NOMO-1 treated with dmso at 0.1 percent for 144 hours (cell line): ENCODE measurements around the gene ANKRD22.
A peak's percentile ranks its signal among the peaks of the same experiment; 100 is the strongest.

Experiments
- DNase-seq: peaks from one replicate; lab custom pipeline; 2025; ENCODE audit not compliant: unreplicated experiment; lab: John Stamatoyannopoulos, UW

Gene ANKRD22

DNA sequence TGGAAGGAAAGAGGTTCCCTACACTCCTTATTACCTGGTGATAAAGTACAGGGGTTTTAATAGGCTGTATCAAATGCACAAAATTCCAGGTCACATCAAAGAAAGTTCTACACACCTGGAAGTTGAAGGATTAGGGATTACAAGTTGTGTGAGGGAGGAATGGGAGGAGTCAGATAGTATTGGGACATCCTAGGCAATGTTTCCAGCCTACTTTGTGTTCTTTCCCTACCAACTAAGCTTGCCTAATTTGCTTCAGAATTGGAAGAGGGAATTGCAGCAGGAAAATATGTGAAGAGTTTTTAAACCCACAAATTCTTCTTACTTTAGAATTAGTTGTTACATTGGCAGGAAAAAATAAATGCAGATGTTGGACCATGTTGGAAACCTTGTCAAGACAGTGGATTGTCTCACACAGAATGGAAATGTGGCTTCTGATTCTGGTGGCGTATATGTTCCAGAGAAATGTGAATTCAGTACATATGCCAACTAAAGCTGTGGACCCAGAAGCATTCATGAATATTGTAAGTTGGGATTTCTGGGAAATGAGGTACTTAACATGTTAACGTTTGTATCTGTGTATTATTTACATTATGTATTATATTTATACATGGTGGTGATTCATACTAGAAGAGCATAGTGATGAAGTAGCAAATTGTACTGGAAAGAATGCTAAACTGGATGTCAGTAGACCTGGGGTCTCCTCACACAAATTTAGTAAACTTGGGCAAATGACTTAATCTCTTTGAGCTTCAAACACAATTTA, 48.9 kb downstream of the ANKRD22 start, which contains the start of gene LIPM:
TSS of gene LIPM (plus strand) at position 208 of the 763 bp plus-strand sequence. CDS start at position 375, 167 bp downstream.
- no peak for DNase-seq

DNA sequence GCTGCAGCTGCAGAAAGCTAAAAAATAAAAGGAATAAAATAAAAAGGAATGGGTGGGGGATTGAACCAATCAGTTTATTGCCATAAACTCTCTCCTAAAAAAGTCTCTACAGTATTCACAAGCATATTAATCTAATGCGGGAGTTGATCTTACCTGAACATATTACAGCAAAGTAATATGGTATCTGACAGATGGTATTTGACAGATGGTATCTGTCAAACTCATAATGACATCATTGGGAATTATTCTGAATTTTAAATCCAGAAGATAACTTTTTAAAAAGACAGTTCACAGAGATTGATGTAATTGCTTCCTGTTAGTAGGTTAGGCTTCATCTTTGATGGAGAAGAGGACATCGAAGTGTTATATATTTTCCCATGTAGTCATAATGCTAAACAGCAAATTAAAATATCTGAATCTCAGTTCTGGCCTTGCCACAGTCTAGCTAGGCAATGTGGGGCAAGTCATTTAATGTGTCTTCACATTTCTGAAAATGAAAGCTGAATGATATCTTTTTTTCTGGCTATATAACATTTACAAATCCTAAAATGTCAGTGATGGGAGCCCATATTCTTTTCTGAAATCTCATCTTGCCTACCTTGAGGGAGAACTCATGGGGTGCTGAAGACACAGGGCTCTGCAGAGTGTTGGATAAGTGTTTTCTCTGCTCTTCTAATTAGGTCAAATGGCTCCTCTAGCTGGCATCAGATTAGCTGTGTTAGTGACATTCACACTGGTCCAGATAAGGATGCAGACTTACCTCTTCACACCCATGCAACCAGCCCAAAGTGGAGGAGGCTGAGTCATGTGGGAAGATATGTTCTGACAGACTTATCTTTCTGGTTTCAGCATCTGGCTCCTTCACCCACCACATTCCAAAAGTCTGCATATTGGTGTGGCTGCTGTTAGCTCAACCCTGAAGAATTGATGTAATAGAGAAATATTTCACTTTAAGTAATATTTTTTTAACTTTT, 51.2 kb downstream of the ANKRD22 start:
- DNase-seq: no peak

DNA sequence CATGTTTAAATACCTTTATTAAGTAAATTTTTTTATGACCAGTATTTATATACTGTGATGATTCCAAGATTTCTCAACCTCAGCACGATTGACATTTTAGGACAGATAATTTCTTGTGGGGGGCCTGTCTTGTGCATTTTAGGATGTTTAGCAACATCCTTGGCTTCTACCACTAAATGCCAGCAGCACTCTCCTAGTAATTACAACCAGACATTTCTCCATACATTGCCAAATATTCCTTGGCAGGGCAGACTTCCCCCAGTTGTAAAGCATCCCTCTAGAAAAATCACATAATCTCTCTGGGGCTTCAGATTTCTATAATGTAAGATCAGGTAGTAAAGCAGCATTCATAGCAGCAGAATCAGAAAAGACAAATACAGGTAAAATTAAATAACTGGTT, 56.9 kb downstream of the ANKRD22 start:
- no peak for DNase-seq

DNA sequence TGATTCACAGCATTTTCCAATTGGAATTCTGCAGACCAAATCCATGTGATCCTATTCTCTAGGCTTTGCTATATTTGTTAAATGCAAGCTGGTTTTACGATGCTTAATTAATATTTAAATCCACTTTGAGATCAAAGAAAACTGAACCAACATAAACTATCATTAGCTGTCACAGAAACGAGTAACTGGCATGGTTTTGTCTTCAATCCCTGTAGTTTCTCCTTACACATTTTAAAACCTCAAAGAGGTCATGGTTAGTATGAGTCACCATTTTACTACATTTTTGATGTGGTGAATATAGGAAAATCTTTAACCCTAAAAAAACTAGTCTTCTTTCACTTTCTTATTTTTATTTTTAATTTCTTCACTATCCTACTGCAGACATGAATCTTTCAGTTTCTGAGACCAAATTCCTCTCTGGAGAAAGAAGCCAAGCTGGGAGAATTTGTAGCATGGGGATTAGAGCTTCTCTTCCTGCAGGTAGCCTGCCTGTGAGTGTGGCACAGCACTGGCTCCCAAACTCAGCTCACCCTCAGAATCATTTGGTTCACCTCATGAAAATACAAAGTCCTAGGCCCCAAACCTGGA, 57.8 kb downstream of the ANKRD22 start:
- DNase-seq: no peak

DNA sequence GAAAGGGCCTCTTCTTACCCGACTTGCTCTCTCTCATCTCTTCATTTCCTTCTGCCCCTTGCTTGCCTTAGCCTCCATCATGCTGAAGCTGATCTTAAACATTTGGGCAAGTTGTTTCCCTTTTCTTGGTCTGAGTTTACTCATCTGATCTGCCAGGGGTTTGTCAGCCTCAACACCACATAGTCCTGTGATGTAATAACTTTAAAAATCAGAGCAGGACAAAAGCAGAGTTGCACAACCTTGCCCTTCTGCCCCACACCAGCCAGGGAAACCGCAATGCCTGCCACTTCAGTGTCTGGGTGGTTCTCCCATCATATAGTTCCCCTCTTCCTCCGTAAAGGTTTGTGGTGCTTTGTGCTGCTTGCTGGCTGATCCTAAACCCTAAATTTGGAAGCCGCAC, 59.0 kb downstream of the ANKRD22 start:
- DNase-seq: peak; percentile 85

DNA sequence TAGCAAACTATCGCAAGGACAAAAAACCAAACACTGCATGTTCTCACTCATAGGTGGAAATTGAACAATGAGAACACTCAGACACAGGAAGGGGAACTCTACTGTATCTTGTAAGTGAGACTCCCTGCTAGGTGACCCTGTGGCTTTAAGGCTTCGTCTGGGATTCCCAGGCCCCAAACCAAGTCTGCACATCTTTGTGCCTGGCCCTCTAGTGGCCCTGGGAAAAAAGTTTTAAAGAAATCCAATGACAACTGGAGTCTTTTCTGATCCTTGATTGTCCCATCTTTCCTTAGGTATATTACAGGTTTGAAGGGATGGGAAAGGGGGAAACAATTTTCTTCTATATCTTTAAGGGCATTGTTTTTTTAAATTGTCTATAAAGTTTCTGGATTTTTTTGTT, 59.7 kb downstream of the ANKRD22 start:
- DNase-seq: no peak

DNA sequence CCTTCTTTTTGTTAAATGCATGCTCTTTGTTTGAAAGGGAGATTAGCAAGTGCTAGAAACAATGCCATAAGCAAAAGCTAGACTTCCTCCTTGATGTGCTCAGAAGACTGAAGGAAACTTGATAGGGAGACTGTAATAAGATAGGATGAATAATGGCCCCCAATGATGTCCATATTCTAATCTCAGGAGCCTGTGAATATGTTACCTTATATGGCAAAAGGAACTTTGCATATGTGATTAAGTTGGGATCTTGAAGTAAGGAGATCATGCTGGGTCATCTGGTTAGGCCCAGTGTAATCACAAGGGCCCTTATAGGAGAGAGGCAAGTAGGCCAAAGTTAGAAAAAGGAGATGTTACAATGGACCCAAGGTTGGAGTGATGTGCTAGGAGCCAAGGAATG, 62.7 kb downstream of the ANKRD22 start:
- DNase-seq: no peak

DNA sequence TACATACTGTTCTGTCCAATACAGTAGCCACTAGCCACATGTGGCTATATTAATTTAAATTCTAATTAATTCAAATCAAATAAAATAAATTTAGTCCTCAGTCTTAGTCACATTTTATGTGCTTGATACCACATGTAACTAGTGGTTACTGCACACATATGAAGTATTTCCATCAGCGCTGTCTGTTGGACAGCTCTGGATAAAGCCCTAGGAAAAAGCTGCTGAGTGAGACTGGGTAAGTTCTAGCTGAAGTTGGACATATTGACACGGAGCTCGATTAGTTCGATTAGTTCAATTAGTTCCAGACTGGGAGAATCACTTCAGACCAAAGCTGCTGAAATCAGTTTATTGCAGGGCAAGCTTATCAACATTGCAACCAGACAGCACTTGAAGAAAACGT, 64.2 kb downstream of the ANKRD22 start:
- no peak for DNase-seq

DNA sequence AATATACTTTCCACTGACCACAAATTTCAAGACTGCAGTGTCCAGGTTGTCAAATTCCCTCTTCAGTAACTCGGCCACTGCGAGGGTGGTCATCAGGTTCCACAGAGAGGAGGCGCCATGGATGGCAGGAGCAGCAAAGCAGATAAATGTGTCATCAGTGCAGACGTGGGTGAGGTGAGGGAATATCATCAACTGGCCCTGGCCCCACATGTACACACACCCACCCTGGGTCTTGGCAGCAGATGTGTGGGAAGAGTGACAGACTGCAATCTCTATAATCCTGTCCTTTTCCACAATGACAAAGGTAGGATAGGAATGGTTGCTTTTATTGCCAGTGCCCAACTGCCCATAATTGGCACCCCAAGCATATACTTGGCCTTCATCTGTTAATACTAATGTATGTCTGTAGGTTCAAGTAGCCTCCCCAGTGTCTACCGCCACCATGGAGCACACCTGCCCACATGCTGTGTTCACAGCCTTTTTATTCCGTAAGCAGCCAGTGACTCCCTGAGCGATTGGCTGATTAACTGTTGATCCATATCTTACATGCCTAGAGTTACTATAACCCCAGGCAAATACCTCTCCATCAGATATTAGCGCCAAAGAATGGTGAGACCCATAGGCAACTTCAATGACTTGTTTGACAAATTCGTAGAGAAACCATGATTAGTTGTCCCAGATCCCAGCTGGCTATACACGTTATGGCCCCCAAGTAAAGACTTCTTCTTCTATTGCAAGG, 65.4 kb downstream of the ANKRD22 start:
- no peak for DNase-seq

DNA sequence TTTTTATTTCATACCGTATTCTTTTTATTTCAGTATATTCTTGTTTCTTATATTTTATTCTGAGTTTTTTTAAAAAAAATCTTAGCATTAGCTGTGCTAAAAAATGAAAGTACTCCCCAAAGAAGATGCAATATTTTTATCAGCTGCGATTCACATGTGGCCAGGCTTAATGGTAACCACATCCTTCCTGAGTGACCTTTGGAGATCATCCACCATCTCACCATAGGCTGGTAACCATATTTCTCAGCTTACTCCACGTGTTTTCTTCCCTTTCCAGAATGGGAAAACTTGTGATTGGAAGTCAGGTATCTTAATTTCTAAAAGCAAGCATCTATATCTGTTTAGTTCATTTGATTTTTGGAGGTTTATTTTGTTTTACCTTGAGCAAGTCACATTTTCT, 67.9 kb downstream of the ANKRD22 start:
- DNase-seq: no peak

DNA sequence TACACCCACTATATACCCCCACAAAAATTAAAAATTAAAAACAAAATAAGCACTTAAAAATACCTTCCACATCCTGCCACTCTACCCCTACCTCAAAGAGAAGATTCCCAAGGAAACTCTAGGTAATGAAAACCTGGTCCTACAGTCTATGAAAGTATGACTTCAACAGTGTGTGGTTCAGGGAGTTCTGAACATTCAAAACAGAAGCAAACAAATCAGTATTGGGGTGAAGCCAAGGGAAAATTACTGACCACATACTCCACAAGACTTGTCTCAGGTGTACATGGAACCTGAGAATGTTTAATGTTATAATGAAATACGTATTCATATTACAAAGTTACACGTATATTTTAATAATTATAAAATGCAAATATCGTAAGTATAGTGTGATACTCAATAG, 69.4 kb downstream of the ANKRD22 start:
- DNase-seq: no peak

DNA sequence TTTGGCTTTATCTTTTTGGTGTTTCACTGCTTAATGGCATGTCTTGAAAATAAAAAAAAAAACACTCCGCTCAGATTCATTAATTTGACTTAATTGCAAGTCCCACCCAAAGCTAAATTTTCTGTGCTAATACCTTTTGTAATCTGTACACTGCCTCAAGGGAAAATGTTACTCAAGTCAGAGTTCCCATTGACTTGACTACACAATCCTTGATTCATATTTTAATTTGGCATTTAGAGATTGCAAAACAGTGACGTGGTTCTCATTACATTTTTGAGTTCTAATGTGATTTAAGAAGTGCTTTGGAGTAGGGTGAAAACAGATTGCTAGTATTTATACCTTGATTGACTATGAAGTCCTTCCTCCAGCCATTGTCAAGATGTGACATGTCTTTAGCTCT, 70.4 kb downstream of the ANKRD22 start:
- no peak for DNase-seq
